Activated T-helper 2 cell treated with anti-CD3 and anti-CD28 coated beads, Interferon-gamma antibody, Interleukin-2, Interleukin-4, amounts not matched to agents 10 μg/mL and 5 μg/mL and 100 μg/mL, durations not matched to agents 14 hours and 24 hours and 36 hours (primary cell): ENCODE results near the gene UGT1A10. TPM values are rescaled to one million over a fixed set of nuclear protein-coding genes. Genes with fewer than 3 reads are reported as not detected.

Experiments used
- DNase-seq: peaks from one replicate; pipeline ENCODE4 v3.0.0; 2021; ENCODE audit warnings: low spot score
- H3K27ac Mint-ChIP-seq: one replicate; pipeline ENCODE4 v1.8.0; 2021; ENCODE audit warnings: mixed read lengths
- H3K27me3 Mint-ChIP-seq: one replicate; pipeline ENCODE4 v1.8.0; 2021; ENCODE audit warnings: low read depth, mixed read lengths
- H3K36me3 Mint-ChIP-seq: one replicate; pipeline ENCODE4 v1.8.0; 2021; ENCODE audit warnings: low read depth, mixed read lengths
- H3K4me1 Mint-ChIP-seq: one replicate; pipeline ENCODE4 v1.8.0; 2021; ENCODE audit warnings: low read depth, mixed read lengths
- H3K4me3 Mint-ChIP-seq: one replicate; pipeline ENCODE4 v1.8.0; 2021; ENCODE audit warnings: low read depth, mild to moderate bottlenecking, moderate library complexity, mixed read lengths
- H3K9me3 Mint-ChIP-seq: one replicate; pipeline ENCODE4 v1.8.0; 2021; ENCODE audit warnings: mixed read lengths
- intact Hi-C: fragments of 100-400 bp; cut with micrococcal nuclease; formaldehyde crosslinking; loops from one replicate; pipeline ENCODE4 v1.15.1; 2023
- total RNA-seq: library from RNA; stranded (reverse); gene quantifications from 2 replicates; pipeline ENCODE4 v1.2.3, GENCODE V29; 2022

Gene UGT1A10
- total RNA-seq, 1 donor from 2014 or later = not detected

DNA sequence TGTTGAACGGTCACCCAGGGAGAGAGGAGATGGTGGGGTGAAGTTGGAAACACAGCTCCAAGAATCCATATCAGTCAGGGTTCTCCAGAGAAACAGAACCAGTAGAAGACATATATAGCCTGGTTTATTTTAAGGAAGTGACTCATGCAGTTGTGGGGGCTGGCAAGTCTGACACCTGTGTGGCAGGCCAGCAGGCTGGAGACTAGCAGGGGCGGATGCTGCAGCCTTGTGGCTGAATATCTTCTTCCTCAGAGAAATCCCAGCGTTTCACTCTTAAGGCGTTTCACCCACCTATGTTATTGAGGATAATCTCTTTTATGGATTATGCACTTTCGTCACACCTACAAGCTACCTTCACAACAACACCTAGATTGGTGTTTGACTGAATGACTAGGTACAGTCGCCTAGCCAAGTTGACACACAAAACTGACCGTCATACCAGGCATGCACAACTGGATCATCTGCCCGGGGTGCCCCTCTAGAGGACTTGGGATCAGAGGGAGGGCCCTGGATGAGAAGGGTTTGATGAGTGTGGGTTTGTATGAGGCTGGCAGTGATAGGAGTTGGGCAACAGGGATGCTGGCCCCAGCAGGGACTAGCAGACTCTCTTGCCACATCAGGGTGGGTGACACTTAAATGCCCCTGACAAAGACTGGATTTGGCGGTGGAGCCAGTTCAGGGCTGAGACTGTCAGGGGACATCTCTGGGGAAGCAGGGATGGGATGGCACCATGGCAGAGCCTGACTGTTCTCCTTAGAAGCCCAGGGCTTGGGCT lies 165.3 kb downstream of the UGT1A10 start:
- H3K27me3 Mint-ChIP-seq = no peaks in the 10 kb centered on the region
- no peaks in the 10 kb centered on the region for H3K9me3 Mint-ChIP-seq
- intact Hi-C loops = no loop called here

DNA sequence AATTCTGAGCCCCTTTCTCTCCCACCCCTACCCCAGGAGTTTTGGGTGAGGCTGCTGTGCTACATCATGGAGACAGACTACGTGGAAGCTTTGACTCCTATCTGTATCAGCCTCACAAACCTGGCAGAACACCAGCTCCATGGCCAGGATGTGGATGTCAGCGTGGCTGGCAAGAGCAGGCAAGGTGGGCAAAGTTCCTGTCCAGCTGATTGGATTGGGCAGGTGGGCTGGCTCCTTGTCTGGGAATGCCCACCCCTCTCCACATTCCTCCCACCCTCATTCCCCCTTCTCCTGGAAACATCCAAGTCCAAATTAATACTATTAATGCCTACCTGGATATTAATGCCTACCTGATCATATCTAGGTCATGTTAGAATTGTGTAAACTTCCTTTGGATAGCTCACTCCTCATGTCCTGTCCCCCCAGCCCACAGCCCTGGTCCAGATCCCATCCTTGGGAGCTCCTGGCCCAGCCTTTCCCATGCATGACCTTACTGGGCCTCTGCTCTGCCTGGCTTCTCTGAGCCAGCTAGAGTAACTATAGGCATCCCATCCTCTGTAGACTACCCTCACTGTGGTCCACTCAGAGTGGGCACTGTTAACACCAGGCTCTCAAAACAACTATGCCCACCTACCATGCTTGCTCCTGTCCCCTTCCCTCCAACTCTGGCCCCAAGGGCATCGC lies 166.0 kb downstream of the UGT1A10 start:
- Mint-ChIP-seq H3K4me1 (no peaks in the 10 kb centered on the region), H3K4me3 (no peak overlapping the region), H3K9me3 (no peaks in the 10 kb centered on the region), H3K27ac (no peak overlapping the region), H3K27me3 (no peaks in the 10 kb centered on the region), H3K36me3 (no peaks in the 10 kb centered on the region)
- intact Hi-C loops = no loop called here
- no peak for DNase-seq

More for the DNA sequence above, 165.3 kb downstream of the UGT1A10 start:
- no peak overlapping the region for H3K4me3 Mint-ChIP-seq
- no peak overlapping the region for H3K27ac Mint-ChIP-seq
- no peak for DNase-seq
- H3K4me1 Mint-ChIP-seq = no peaks in the 10 kb centered on the region
- H3K36me3 Mint-ChIP-seq = no peaks in the 10 kb centered on the region

DNA sequence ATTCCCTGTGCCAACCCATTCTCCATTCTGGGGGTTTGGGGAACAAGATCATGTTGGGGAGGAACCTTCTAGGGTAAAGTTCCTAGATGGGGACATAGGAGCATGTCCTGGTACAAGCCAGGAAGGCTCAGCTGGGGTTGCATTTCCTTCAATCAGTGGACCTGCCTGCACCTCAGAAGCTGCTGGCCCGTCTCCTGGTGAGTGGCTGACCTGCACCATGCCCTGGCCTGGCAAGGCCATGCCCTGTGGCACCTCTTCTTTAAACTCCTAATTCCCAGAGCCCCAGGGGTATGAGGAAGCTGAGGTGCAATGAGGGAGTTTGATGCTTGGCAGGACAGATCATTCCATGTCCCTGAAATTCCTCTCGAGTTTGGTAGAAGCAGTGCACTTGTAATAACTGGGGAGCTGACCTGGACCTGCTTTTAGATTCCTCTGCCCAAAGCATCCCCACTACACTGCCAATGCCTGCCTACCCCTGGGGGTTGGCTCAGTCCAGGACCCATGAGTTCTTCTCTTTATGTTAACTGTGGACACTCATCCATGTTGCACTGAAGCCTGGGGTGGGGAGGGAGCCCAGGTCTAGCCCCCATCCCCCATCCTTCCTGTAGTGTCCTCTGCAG lies 167.2 kb downstream of the UGT1A10 start:
- Mint-ChIP-seq H3K36me3 (no peaks in the 10 kb centered on the region), H3K9me3 (no peaks in the 10 kb centered on the region), H3K27ac (no peak overlapping the region), H3K4me3 (no peak overlapping the region), H3K27me3 (no peaks in the 10 kb centered on the region), H3K4me1 (no peaks in the 10 kb centered on the region)
- no peak for DNase-seq
- intact Hi-C loops = no loop called here

DNA sequence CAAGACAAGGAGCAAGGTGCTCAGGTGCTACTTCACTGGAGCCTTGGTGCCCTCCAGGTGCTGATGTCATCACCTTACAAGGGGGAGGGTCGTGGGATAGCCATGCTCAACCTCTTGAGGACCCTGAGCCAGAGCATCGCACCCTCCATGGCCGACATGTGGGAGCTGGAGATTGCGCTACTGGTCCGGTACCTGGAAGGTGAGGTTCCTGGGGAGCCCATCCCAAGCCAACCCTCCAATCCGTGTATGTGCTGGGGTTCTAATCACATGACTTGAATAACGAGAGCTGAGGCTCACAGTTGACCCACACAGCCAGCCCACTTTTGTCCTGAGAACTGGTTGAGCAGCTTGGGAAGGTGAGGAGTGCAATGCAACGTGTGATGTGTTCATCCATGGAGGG lies 167.7 kb downstream of the UGT1A10 start:
- Mint-ChIP-seq H3K4me3 (no peak overlapping the region), H3K27me3 (no peaks in the 10 kb centered on the region), H3K27ac (no peak overlapping the region), H3K4me1 (no peaks in the 10 kb centered on the region), H3K36me3 (no peaks in the 10 kb centered on the region), H3K9me3 (no peaks in the 10 kb centered on the region)
- intact Hi-C loops = no loop called here
- DNase-seq = no peak

DNA sequence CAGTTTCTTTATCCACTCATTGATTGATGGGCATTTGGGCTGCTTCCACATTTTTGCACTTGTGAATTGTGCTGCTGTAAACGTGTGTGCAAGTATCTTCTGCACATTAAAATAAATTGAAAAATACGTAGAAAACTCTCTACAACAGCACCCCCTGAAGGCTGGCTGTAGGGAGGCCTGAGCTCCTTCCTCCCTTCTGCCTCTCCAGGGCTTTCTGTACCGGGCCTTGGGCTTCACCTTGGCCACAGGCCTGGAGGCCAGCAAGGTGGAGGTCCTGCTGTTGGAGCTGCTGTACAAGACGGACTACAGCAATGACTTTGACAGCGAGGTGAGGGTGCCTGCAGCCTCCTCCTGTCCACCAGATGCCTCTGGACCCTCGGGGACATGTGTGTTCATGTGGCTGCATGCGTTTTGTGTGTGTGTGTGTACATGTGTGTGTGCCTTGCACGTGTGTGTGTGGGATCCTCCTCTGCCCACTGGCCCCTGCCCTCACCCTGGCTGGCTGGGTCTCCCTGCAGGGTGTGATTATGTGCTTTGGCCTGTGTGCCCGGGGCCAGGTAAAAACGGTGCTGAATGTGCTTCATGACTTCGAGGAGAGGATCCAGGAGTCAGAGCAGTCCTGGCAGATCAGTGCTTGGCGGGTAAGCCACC lies 171.1 kb downstream of the UGT1A10 start:
- Mint-ChIP-seq H3K27ac (no peak overlapping the region), H3K9me3 (no peaks in the 10 kb centered on the region), H3K4me3 (no peak overlapping the region), H3K27me3 (peaks cover 5% of the 10 kb centered on the region), H3K36me3 (no peaks in the 10 kb centered on the region), H3K4me1 (no peaks in the 10 kb centered on the region)
- no peak for DNase-seq
- intact Hi-C loops = no loop called here

DNA sequence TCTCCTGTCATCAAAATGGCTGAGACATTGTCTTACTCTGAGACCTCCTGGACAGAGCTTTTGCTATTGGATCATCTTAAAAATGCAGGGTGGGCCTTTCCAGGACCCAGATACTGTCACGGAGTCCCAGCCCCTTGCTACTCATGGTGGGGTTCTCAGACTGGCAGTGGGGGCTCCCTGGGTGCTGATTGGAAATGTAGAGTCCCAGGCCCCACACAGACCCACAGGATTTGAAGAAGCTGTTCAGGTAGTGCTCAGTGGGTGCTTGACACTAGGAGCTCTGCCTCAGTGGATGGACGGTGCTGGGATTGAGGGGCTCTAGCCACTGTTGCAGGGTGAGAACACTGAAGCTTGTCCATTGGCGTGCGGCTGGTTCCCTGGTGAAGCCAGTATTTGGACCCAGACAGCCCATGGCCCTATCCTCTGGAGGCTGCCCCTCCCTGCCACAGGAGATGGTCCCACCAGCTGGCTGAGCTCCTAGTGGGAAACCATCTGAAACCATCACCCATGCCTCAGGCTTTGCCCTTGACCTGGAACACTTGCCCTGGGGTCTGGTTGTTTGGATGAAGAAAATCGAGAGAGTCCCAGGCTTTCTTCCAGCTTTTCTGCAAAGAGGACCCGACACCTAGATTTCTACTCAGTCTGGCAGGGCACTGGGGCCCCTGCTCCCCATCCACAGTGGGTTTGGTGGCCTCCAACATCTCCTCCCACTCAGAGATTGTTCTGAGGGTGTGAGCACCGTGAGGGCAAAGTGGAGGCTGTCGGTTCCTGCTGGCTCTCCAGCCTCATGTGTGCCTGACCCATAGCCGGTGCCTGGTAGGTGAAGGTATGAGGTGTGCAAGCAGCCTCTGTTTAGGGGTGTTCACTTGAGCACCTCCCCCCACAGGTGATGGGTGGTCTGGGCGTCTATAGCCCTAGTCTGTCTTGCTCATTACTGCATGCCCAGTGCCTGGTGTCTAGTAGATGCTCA lies 172.0 kb downstream of the UGT1A10 start:
- H3K4me1 Mint-ChIP-seq = no peaks in the 10 kb centered on the region
- peaks cover 5% of the 10 kb centered on the region for H3K27me3 Mint-ChIP-seq
- H3K9me3 Mint-ChIP-seq = no peaks in the 10 kb centered on the region
- no peak overlapping the region for H3K4me3 Mint-ChIP-seq
- intact Hi-C loops = no loop called here
- DNase-seq = no peak
- no peaks in the 10 kb centered on the region for H3K36me3 Mint-ChIP-seq
- H3K27ac Mint-ChIP-seq = no peak overlapping the region

DNA sequence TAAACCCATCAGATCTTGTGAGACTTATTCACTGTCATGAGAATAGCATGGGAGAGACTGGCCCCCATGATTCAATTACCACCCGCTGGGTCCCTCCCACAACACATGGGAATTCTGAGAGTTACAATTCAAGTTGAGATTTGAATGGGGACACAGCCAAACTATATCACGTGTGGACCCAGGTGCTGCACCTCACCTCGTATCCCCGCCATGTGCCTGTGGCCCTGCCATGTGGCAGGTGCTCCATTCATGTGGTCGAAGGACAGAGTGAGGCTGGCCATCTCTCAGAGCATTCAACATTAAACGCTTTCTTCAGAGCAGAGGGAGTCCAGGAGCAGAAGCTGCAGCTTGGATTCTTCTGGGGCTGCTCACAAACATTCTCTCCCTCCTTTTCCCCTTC lies 174.1 kb downstream of the UGT1A10 start:
- H3K27me3 Mint-ChIP-seq = peaks cover 14% of the 10 kb centered on the region
- intact Hi-C loops = no loop called here
- H3K36me3 Mint-ChIP-seq = no peaks in the 10 kb centered on the region
- no peaks in the 10 kb centered on the region for H3K4me1 Mint-ChIP-seq
- H3K9me3 Mint-ChIP-seq = no peaks in the 10 kb centered on the region
- DNase-seq = no peak
- no peak overlapping the region for H3K4me3 Mint-ChIP-seq
- H3K27ac Mint-ChIP-seq = no peak overlapping the region

DNA sequence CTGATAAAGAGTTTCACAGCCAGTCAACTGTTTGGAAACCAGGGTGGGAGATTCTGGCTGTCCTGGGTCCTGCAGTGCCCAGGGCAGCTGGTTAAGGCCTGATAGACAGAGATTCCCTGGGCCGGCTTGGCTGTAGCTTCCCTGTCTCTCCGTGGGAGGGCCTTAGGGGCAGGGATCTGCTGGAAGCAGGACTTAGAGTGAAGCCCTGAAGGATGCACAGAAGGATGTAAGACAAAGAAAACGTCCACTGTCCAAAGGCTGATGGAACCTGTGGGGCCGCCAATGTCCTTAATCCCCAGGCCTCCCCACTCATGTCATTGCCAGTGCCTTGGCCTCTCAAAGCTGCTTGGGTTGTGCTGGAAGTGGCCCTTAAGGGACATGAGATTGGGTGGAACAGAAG lies 174.8 kb downstream of the UGT1A10 start:
- Mint-ChIP-seq H3K9me3 (no peaks in the 10 kb centered on the region), H3K27me3 (peaks cover 16% of the 10 kb centered on the region), H3K4me1 (no peaks in the 10 kb centered on the region), H3K27ac (no peak overlapping the region), H3K36me3 (no peaks in the 10 kb centered on the region), H3K4me3 (no peak overlapping the region)
- DNase-seq = no peak
- intact Hi-C loops = no loop called here

DNA sequence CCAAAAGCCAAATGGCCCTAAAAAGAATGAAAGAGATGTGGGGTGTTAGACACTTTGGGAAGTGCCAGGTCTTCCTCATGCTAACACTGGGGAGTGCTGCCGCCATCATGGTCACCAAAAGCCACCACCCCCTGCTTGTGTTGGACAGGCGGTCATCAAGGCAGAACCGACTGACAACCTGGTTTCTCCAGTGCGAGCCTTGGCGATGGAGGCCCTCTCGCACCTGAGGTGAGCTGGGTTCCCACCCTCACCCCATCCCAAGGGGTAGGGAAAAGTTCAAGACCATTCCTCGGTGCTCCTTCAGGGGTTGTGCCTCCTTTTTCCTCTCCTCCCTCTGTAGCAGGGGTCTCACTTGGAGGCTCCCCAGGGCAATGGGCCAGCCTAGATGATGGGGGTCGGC lies 175.5 kb downstream of the UGT1A10 start:
- no peaks in the 10 kb centered on the region for H3K9me3 Mint-ChIP-seq
- no peak overlapping the region for H3K4me3 Mint-ChIP-seq
- no peaks in the 10 kb centered on the region for H3K4me1 Mint-ChIP-seq
- H3K36me3 Mint-ChIP-seq = no peaks in the 10 kb centered on the region
- intact Hi-C loops = no loop called here
- H3K27ac Mint-ChIP-seq = no peak overlapping the region
- peaks cover 16% of the 10 kb centered on the region for H3K27me3 Mint-ChIP-seq
- no peak for DNase-seq

DNA sequence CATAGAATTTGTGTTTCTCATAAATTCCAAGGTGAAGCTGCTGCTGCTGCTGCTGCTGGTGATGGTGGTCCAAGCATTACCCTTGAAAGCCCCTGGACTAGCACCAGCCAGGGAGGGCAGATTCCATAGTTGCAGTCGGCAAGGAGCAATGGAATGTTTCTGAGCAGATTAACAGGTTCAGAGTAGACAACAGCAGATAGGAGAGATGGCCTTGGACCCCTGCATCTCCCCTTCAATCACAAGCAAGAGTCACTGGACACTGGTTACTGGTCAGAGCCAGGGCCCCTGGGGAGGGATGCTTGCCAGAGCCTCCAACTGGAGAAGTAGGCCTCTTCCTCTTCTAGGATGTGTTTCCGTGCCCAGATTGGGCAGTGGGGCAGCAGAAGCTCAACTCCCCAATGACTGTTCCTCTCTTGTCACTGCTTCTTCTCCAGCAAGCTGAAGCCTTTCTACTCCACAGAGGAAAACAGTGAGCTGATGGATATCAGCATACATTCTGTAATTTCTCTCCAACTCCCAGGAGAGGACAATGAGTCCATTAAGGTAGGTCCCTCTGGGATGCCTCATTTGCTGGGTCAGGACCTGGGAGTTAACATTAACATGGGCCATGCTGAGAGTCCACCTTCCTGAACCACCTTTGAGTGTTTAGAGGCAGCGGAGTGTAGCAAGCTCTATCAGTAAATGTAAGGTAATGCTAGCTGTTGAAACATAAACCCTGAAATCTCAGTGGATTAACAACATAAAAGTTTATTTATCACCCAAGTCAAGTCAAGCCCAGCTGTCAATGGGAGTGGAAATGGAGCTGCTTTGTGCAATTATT lies 177.2 kb downstream of the UGT1A10 start:
- H3K4me3 Mint-ChIP-seq = no peak overlapping the region
- intact Hi-C loops = no loop called here
- no peak overlapping the region for H3K27ac Mint-ChIP-seq

DNA sequence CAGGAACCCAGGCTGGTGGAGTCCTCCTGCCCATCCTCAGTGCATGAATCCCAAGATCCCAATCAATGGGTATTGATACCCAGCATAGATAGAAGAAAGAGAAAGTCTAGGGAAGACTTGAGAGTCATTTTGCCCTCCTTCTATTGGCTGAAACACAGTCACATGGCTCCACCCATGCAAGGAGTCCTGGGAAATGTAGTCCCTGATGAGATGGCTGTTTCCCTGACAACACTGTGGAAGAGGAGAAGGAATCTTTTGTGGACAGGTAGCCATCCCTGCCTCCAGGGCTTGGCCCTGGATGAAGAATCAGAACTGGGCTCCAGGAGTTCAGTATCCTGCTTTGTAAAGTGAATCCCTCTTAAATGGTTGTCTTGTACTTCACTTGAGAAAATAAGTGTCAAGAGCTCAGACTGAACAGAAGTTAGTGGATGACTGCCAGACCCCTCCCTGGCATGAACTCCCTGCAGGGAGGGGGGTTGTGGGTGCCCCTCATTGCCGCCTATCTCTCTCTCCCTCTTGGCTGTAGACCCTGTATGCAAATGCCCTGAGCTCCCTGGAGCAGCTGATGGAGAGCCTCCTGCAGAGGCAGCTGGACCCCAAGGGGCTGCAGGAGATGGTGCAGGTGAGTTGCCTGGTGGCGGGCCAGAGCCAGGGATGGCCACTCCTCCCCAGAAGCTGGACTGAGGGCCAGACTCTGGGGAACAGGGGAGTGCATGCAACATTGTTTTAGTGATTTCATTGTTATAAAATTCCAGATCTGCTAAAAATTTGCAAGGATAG lies 178.0 kb downstream of the UGT1A10 start:
- H3K9me3 Mint-ChIP-seq = no peaks in the 10 kb centered on the region
- H3K27ac Mint-ChIP-seq = no peak overlapping the region
- intact Hi-C loops = no loop called here
- H3K27me3 Mint-ChIP-seq = peaks cover 16% of the 10 kb centered on the region
- H3K4me1 Mint-ChIP-seq = no peaks in the 10 kb centered on the region
- no peak overlapping the region for H3K4me3 Mint-ChIP-seq
- no peaks in the 10 kb centered on the region for H3K36me3 Mint-ChIP-seq
- no peak for DNase-seq

More for the DNA sequence above, 177.2 kb downstream of the UGT1A10 start:
- DNase-seq = no peak
- no peaks in the 10 kb centered on the region for H3K4me1 Mint-ChIP-seq
- peaks cover 16% of the 10 kb centered on the region for H3K27me3 Mint-ChIP-seq
- H3K36me3 Mint-ChIP-seq = no peaks in the 10 kb centered on the region
- H3K9me3 Mint-ChIP-seq = no peaks in the 10 kb centered on the region
